Measurements from ENCODE around the gene F5. TPM values are rescaled to one million over a fixed set of nuclear protein-coding genes. Genes with fewer than 3 reads are reported as not detected.

The F5 gene
- total RNA-seq, 1 experiment from 2014 or later, result 0.37 TPM

DNA sequence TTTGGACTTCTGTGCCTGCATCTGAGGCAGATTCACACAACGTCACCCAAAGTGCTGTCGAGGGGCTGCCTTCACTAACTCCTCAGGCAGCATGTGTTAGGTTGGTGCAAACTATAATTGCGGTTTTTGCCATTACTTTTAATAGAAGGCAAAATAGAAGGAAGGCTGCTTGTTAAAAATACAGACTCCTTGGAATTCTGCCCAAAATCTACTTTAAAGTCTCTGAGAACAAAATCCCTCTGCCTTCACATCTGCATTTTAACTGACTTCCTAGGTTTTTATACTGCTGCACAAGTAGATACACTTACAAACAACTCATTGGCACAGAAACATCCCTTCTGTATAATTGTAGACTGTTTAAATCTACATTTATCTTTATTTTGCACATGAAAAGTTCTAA, 59.3 kb downstream of the F5 start:
- no peaks in the 10 kb centered on the region for H4K20me1 ChIP-seq (ENCODE audit: insufficient read depth)
- BruUV-seq (replicated peaks), result no TSS peak
- no peaks in the 10 kb centered on the region for H3K9me3 ChIP-seq (ENCODE audit: control insufficient read depth in 1 of 2, insufficient read depth in 1 of 2, low read depth in 1 of 2, low read length in 2 of 2)
- ATAC-seq (no peak), DNase-seq (ENCODE audit: low read depth, low spot score) (no peak)
- H3K9ac ChIP-seq (ENCODE audit: low read length), result no peak overlapping the region
- H2AFZ ChIP-seq (ENCODE audit: low read depth, low read length, poor library complexity, severe bottlenecking), result no peak overlapping the region
- peaks cover 23 to 40% of the 10 kb centered on the region in 2 experiments for H3K4me1 ChIP-seq (ENCODE audit: control insufficient read depth in 1 of 2, insufficient read depth in 2 of 2, low read length in 2 of 2)
- no peak overlapping the region for H3K4me2 ChIP-seq (ENCODE audit: low read length)
- ChIA-PET POLR2A (no interaction called here), CTCF (no interaction called here), RAD21 (ENCODE audit: low non-redundant PET in 1 of 2, low total read pairs in 2 of 2, uncharacterized antibody in 2 of 2, unreplicated experiment in 2 of 2) (no interaction called here)
- H3K4me3 ChIP-seq (replicated peaks in 1 of 2; ENCODE audit: low read depth in 1 of 2, low read length in 2 of 2), result no peak overlapping the region
- TF ChIP-seq TCF7L2 (IDR thresholded peaks at IDR 0.05; ENCODE audit: borderline replicate concordance, extremely low read depth, insufficient read depth, insufficient read length) (no peak), ZFX (IDR thresholded peaks at IDR 0.05) (no peak), YY1 (IDR thresholded peaks at IDR 0.05; ENCODE audit: extremely low read depth, insufficient replicate concordance, low read depth, low read length) (no peak), SP1 (IDR thresholded peaks at IDR 0.05; ENCODE audit: low read depth) (no peak), EZH2phosphoT487 (IDR thresholded peaks at IDR 0.05; ENCODE audit: borderline replicate concordance) (no peak), JUND (IDR thresholded peaks at IDR 0.05) (no peak), CTCF (IDR thresholded peaks at IDR 0.05 in 2 of 3, conservative IDR thresholded peaks at IDR 0.05 in 1 of 3; ENCODE audit: borderline replicate concordance in 1 of 3, insufficient read depth in 1 of 3, low read depth in 2 of 3, low read length in 2 of 3) (no peak), CEBPB (IDR thresholded peaks at IDR 0.05; ENCODE audit: low read depth) (no peak), SIN3A (IDR thresholded peaks at IDR 0.05; ENCODE audit: low read depth) (no peak), ZBTB33 (IDR thresholded peaks at IDR 0.05; ENCODE audit: extremely low read depth, insufficient replicate concordance, low read length) (no peak), EZH2 (IDR thresholded peaks at IDR 0.05) (no peak)
- TF ChIP-seq, protein P1, sequence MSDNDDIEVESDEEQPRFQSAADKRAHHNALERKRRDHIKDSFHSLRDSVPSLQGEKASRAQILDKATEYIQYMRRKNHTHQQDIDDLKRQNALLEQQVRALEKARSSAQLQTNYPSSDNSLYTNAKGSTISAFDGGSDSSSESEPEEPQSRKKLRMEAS (IDR thresholded peaks at IDR 0.05), result no peak
- no peaks in the 10 kb centered on the region for H3K36me3 ChIP-seq (ENCODE audit: control insufficient read depth in 1 of 2, insufficient read depth in 2 of 2, low read length in 2 of 2)
- intact Hi-C loops (cut with micrococcal nuclease), result loop anchor here (5.0 kb wide), 1 partner anchor 40 kb away; the partner anchor contains the start of gene SLC19A2
- no peaks in the 10 kb centered on the region for H3K79me2 ChIP-seq (ENCODE audit: insufficient read depth, low read length)
- no peaks in the 10 kb centered on the region for H3K27me3 ChIP-seq (ENCODE audit: insufficient read depth, low read length)
- no peaks in the 10 kb centered on the region for H3K9me2 ChIP-seq (ENCODE audit: insufficient read depth)
- H3K27ac ChIP-seq (ENCODE audit: low read depth, low read length), result no peak overlapping the region
